RPMI7951 (cell line): ENCODE results near the gene TXNL4A. TPM values are rescaled to one million over a fixed set of nuclear protein-coding genes. Genes with fewer than 3 reads are reported as not detected.
"Not testable (repeated sequence)": the region's sequence is repeated elsewhere in the genome, so short reads cannot be mapped to it uniquely, and the experiment has no call there.

Experiments used
- DNase-seq: peaks from one replicate; pipeline ENCODE4 v3.0.0-alpha.2; 2012; ENCODE audit warnings: low read depth
- total RNA-seq: library from RNA; depleted of rRNA; stranded (reverse); fragments of >200 nt; shearing (Covaris generic); gene quantifications from 2 replicates; pipeline ENCODE4 v1.2.3, GENCODE V29; 2014; rRNA removed

The TXNL4A gene, protein sequence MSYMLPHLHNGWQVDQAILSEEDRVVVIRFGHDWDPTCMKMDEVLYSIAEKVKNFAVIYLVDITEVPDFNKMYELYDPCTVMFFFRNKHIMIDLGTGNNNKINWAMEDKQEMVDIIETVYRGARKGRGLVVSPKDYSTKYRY
- total RNA-seq = 79.0 and 81.0 TPM in 2 replicates

DNA sequence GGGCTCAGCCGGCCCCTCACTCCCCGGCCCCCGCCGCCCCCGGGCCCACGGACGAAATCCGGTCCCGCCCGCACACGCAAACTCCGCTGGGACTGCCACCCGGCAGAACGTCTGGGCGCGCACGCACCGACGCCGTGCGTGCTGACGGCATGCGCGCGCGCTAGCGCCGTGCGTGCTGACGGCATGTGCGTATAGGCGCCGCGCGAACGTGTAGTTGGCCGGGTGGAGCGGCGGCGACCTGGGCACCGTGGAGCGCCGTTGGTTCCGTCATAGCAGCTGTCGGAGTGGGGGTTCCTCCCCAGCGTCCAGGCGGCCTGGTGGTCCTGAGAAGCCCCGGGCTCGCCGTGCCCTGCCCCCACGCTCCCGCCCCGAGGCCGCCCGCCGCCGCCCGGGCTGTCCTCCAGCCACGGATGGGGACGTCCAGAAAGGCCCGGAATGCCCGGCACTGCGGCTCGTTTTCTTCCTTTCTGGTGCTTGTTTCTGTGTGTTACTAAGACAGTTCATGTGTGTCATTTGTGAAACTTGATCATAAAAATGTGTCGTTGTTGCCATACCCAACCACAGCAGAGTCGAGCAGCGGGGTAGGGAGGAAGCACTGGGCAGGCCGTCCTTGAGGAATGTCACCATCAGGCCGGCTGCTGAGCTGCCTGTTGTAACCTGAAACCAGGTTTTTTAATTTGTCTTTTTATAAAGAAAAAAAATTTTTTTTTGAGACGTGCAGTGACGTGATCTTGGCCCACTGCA is at the start of gene TXNL4A:
Gene TXNL4A, minus strand, starts transcription at position 113 of the 744 bp plus-strand sequence. CDS start 171 bp downstream, outside the sequence.
- DNase-seq = peak; percentile 81

DNA sequence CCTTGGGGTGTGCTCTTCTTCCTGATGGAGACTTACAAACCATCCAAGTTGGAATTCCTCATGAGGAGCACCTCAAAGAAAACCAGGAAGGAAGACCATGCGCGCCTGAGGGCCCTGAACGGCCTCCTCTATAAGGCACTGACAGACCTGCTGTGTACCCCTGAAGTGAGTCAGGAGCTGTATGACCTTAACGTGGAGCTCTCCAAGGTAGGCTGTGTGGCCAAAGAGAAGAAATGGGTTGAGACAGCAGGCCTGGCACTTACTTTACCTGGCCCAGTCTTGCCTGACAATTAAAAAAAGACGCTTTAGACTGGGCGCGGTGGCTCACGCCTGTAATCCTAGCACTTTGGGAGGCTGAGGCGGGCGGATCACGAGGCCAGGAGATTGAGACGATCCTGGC is 48.9 kb upstream of the TXNL4A start:
- no peak for DNase-seq

DNA sequence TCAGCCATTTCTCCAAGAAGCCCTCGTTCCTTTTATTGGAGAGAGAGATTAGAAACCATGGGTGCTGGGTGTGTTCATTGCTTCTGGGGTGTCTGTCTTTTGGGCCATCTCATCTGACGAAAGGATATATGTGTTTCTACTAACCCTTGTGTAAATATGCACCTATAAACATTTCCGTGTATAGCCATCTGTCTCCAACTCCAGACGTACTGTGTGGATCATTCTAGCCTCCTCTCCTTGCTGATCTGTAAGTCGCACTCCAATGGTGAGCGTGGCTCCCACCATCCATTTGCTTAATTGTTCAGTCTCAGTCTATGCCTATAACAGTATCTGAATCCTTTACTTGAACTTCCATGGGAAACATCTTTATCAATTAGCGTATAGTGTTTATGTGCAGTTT is 47.6 kb upstream of the TXNL4A start:
- no peak for DNase-seq

DNA sequence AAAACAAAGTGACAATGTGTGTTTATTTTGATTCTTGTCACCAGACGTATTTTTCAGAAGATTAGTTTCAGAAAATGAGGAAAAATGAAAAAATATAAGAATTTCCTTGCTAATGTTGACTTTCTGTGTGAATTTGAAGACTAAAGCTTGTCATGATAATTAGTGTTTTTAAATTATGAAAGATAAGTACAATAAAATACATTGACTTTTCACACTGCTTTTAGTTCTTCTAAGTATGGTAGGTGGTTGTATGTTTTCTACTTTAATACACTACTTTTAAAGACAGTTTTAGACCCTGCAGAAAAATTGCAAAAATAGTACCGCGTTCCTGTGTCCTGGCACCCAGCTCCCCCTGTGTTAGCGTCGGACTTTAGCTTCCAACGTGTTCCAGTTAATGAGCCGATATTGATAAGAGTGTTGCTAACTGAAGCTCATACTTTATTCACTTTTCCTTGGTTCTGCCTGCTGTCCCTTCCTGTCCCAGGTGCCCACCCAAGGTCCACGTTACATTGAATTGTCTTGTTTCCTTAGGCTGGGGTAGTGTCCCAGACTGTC is 46.6 kb upstream of the TXNL4A start:
- peak; percentile 3 for DNase-seq

DNA sequence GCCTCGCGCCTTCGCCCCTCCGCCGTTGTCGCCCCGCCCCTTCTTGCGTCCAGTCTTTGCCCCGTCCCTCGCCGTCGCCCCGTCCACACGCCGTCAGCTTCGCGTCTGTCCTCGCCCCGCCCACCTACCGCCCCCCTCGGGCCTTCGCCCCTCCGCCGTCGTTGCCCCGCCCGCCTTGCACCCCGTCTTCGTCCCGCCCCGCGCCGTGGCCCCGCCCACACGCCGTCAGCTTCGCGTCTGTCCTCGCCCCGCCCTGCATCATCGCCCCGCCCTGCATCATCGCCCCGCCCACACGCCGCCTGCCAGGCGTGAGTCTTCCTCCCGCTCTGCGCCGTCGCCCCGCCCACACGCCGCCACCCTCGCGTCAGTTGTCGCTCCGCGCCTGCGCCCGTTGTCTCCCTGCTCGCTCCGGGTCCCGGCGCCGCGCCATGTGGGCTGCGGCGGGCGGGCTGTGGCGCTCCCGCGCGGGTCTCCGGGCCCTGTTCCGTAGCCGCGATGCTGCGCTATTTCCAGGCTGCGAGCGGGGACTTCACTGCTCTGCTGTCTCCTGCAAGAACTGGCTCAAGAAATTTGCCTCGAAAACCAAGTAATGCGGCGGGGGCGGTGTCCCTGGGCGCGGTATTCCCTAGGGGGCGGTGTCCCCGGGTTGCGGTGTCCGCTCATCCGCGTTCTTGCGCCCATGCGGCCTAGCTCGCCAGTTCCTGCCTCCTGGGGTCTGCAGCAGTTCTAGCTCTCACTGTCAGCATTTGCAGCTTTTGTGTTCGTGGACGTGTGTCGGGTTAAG is 45.9 kb upstream of the TXNL4A start, which contains the start of gene RBFA:
Gene RBFA, plus strand, starts transcription at position 367 of the 784 bp plus-strand sequence. Its CDS starts 62 bp downstream, at position 429.
- peak; percentile 89 for DNase-seq

DNA sequence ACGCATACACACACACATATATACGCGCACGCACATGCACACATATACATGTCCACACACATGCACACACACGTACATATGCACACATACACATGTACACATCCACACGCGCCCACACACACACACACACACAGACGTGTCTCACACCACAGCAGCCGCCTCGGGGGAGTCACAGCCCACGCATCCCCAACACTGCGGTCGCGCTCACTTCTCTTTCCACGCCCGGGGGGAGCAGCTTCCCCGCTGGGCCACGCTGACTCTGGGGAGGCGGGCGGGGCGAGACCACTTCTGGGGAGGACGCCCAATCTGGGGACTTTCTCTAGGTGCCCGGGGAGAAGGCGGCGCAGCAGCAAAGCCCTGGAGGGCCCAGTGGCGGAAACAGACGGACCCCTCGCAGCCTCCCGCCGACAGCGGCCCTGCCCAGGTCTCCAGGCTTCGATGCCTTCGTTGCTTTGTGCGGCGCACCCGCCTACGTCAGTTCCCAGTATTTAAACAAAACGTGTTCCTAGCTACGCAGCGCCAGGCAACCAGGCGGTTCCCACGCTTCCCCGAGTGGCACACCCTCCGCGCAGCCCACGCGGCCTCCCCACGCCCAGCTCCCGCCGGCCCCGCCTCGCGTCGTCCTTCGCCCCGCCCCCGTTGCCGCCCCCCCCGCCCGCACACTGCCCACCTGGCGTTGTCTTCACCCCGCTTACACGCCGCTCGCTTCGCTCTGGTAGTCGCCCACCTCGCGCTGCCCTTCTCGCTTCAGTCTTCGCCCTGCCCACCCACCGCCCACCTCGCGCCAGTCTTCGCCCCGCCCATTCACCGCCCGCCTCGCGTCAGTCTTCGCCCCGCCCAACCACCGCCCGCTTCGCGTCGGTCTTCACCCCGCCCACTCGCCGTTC is 45.1 kb upstream of the TXNL4A start:
- DNase-seq = no peak

DNA sequence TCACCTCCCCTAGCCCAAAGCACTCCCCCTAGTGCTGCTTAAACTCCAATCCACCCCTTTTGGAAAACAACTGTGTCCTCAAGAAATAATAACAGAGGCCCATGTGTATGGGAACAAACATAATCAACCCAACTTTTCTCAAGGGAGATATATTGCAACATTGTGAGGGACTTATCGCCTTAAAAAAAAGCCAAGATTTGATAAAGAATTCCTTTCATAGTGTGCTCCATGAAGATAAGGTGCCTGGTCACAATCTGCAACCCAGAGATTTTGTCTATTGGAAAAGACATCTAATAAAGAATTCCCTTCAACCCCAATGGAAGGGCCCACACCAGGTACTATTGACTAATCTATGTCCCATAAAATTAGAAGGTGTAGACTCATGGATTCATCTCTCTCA is 41.3 kb upstream of the TXNL4A start:
- no peak for DNase-seq

DNA sequence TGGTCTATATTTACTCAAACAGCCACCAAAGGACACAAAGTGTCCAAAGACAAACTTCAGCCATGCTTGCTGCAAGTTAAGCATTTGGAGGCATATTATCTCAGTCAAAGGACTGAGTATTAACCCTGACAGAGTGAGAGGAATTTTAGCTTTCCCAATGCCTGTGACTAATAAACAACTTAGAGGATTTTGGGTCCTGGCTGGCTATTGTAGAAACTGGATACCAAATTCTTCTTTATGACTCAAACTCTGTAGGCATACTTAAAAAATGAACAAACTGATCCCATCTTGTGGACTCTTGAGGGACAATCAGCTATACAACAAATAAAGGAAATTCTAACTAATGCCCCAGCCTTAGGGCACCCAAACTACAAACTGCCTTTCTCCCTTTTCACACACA is 39.4 kb upstream of the TXNL4A start:
- peak; percentile 3 for DNase-seq

DNA sequence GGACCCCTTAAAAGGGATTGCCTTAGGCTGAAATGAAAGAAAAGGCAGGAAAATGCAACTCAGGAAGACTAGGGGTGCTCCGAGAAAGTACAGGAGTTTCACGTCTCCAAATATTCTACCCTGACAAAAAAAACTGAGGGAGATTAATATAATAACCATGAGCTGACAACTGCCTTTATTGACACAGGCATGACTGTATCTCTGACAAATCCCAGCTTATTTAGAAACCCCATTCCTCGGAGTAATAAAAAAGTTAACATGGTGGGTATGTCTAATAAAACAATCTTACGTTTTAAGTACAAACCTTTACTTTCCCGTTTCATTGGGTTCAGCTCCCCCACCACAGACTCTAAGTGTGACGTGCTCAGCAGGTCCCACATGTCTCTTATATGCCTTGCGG is 38.0 kb upstream of the TXNL4A start:
- DNase-seq = no peak

DNA sequence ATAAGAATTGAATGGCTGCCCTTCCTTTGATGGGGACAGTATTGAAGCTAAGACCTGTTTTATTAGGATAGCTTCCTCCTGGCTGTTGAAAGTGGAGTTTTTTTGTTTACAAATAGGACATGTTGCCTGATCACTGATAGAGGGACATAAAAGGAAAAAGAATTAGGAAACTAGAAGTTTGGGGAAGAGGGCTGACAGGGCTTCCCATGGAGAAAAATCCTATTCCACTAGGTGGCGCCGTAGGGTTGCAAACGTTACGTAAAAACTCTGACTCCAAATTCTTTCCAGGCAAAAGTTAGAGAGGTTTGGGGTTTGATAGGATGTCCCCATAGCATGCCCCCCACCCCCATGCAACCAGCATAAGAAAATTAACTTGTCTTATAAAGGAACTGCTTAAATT is 34.8 kb upstream of the TXNL4A start:
- no peak for DNase-seq

DNA sequence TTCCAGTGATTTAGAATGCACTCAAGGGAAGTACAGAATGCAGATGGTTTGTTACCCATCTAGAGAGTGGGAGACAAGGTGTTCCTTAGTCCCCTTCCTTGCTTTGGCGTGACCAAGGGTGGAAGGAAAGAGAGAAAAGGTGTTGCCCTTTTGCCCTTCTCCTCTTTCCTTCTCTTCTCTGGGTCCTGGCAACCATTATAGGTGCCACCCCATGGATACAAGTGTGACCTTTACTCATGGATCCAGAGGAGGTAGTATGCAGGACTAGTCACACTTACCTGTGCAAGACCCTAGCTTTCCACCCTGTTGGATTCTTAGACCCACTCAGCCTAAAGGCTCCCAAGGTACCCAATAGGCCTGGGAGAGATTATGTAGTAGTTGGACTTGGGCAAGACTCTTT is 34.2 kb upstream of the TXNL4A start:
- peak; percentile 5 for DNase-seq

DNA sequence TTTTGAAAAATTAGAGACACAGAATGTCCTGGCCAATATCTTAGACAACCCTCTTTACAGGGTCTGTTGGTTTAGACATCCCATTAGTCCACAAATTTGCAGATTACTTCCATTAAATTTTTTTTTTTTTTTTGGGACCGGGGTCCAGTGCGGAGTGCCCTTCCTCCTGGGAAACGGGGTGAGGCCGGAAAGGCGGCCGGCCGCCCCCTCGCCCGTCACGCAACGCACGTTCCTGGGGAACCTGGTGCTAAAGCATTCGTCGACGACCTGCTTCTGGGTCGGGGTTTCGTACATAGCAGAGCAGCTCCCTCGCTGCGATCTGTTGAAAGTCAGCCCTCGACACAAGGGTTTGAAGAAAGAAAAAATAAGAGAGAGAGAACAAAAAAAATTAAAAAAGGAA is 24.4 kb upstream of the TXNL4A start:
- no peak for DNase-seq

DNA sequence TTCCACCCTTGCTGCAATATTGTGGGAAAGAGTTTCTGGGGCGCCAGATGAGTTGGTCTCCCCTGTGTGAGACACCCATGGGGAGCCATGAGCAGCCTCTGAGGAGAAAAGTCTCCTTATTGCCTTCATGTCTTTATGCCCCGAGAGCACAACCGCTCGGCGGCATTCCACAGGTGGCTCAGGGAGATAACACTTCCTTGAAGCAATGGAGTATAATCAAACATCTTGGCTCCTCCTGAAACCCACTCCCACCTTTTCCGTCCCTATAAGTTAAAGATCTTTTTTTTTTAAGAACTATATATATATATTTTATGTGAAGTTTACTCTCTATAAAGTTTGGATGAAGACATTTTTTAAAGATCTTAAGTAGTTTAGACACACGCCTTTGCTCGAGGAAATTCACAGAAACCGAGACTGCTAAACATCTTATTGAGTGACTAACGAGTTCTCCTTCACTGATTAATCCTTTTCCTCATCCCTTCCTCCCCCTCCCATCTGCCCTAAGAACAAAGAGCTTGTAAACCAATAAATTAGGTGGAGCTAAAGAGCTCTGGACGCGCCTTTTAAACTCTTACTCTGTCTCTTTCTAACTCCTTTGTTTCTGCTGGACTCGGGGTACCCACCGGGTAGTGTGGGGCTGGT is 23.3 kb upstream of the TXNL4A start:
- not testable (repeated sequence) for DNase-seq

DNA sequence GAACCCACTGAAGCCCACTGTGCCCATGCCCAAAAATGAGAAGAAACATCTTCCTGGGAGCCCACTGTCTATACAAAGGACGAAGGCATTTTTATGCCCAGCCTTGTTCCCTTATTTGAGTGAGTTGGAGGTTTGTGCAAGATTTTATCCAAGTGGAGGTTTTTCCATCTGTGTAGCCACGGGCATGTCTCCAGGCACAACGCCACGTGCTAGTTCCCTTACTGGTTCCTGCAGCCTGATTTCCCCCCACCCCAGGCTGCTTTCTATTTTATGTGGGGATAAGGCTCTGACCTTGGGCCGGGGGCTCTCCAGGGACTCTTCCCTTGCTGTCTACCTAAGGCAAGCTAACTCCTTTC is 22.2 kb upstream of the TXNL4A start:
- DNase-seq = no peak

DNA sequence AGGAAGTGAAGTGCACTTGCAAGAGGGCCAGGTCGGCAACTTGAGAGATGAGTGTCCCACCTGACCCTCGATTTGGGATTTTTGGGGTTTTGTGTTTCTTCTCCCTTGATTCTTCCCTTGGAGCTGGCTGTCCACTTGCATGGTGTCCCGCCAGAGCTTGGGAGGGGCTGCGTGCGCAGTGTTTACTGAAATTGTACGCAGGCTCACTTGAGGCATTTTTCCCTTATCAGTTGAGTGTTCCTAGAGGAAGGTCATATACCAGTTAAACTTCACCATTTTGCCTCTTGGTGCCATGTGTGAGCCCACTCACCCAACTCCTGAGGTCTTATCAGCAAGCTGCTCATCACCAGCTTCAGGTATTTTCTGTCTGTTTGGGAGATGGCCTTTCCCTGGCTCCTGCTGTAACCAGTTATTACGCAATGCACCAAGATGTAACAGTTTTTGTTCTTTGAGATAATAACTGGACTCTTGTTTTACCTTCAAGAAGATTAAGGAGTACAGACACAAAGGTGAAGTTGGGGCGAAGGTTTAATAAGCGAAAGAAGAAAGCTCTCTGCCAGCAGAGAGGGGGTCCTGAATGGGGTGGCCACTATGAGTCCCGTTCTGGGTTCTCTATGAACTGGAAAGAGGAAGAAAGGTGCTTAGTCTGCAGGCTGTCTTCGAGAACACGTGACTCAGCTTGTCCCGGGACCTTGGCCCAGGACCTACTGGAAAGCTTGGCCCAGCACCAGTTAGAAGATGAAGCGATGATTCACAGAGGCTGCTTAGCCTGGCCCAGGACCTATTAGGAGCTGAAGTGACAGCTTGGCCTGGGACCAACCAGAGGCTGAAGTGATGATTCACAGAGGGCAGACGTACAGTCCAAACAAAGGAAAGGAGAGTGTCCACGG is 21.5 kb upstream of the TXNL4A start:
- DNase-seq = peak; percentile 95

DNA sequence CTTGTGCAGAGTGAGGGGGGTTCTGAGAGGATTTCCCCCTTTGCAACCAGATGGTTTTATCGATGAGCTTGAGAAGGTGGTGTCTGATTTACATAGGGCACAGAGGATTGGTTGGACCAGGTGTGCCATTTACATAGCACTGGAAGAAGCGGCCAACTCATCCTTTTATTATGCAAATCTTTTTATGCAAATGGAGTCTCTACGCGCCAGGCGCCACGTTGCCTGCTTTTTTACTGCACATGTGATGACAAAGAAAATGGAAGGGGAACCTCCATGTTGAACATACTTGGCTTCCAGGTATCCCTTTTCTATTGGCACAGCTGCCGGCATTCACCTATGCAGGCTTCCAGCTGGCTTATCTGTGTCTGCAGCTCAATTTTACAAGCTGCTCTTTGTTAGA is 18.4 kb upstream of the TXNL4A start:
- no peak for DNase-seq

DNA sequence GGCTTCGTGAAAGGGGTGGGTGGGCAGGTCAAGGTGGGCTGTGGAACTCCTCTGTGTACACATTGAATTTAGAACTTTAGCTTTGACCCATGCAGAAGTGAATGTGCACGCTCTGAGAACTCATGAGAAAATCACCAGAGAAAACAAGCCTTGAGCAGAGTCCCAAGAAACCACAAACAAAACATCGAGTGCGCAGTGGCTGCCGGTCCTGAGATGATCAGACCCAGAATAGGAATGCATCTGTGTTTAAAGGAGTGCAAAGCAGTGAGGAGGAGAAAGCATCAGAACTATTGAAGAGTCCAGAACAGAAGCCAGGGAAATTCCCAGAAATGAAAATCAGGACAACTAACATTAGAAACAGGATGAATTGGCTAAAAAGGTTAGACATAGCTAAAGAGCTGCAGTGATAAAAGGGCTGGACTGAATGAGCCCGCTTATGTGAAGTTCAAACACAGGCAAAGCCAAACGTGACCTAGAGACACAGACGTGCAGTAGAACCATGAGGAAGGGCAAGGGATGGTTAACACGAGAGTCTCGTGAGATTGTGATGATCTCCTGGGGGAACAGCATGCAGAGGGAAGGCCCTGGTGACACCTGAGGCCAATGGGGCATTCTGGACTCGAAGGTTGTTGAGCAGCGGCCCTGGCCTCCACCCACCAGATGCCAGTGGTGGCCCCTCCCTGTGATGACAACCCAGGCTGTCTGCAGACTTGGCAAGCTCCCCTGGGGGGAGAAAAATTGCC is 16.4 kb upstream of the TXNL4A start:
- DNase-seq = no peak

DNA sequence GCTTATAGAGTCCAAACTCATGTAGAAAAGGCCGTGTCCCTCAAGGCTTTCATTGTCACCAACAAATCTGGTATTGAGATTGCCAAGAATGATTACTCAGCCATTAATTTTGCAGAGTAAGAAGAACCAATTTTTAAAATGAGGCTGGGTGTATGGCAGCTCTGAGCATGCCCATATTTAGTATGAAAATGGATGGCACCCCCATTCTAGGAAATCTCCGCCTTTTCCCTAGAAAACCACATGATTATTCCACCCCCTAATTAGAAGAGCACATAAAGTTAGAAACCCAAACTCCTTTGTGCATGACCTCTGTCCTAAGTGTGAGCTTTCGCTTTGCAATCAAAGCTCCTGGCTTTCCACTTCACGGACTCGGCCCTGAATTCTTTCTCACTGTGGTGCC is 14.1 kb upstream of the TXNL4A start:
- DNase-seq = no peak

DNA sequence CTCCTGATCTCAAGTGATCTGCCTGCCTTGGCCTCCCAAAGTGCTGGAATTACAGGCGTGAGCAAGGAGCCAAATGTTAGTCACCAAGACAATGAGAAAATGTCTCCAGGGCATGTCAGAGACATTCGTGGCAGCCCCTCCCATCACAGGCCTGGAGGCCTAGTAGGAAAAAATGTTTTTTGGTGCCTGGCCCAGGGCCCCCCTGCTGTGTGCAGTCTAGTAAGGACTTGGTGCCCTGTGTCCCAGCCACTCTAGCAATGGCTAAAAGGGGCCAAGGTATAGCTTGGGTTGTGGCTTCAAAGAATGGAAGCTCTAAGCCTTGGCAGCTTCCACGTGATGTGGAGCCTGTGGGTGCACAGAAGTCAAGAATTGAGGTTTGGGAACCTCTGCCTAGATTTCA is 12.5 kb upstream of the TXNL4A start:
- no peak for DNase-seq
